Brain microvascular endothelial cell (primary cell): ENCODE data around the gene FNBP1.

Source experiments
- DNase-seq: peaks from one replicate; pipeline ENCODE4 v3.0.0-alpha.2; 2020
- H3K27ac ChIP-seq: fragments of 250-450 bp; sonication (Bioruptor Pico); 2 replicates; pipeline ENCODE4 v1.5.1; 2020; ENCODE audit warnings: mild to moderate bottlenecking, moderate library complexity
- H3K27me3 ChIP-seq: fragments of 250-450 bp; sonication (Bioruptor Pico); replicated peaks from 2 replicates; pipeline ENCODE4 v1.5.1; 2020; ENCODE audit warnings: mild to moderate bottlenecking
- H3K36me3 ChIP-seq: fragments of 250-450 bp; sonication (Bioruptor Pico); replicated peaks from 2 replicates; pipeline ENCODE4 v1.5.1; 2020; ENCODE audit warnings: mild to moderate bottlenecking
- H3K4me3 ChIP-seq: 2 replicates; pipeline ENCODE4 v1.5.1; 2011; ENCODE audit warnings: low read depth, mild to moderate bottlenecking, control low read depth, low read length, moderate library complexity
- in situ Hi-C: cut with HindIII; loops from 2 replicates; pipeline ENCODE4 v1.10.0; 2017; ENCODE audit warnings: low sequenced_read_pairs, low pct_ligation_motif_present
- TF ChIP-seq, protein P1 (sequence below): IDR thresholded peaks from 2 replicates; pipeline ENCODE4 v1.5.1; 2011; ENCODE audit warnings: low read depth, mild to moderate bottlenecking, moderate library complexity, low read length, control low read depth, inconsistent platforms; ENCODE audit errors: missing control alignments

The FNBP1 gene

DNA sequence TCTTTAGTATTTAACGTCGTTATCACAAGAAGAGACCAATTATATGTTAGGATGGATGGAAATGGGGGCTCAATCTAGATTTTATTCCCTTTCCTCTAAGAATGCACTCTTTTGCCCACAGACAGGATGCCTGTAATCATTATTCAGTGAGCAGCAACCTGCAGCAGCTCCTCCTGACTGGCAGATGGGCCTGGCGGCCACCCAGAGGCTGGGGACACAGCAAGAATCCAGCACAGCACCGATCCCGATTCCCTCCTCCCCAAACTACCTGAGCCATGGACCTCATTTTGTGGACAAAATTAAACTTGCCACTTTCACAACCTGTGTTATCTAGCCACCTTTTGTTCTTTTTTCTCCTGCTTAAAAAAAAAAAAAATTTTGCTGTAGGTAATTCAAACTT, 106.8 kb downstream of the FNBP1 start:
- no peak overlapping the region for H3K27ac ChIP-seq
- no peaks in the 10 kb centered on the region for H3K27me3 ChIP-seq
- no peaks in the 10 kb centered on the region for H3K36me3 ChIP-seq
- no peak for DNase-seq
- H3K4me3 ChIP-seq: no peak overlapping the region
- TF ChIP-seq, protein P1, sequence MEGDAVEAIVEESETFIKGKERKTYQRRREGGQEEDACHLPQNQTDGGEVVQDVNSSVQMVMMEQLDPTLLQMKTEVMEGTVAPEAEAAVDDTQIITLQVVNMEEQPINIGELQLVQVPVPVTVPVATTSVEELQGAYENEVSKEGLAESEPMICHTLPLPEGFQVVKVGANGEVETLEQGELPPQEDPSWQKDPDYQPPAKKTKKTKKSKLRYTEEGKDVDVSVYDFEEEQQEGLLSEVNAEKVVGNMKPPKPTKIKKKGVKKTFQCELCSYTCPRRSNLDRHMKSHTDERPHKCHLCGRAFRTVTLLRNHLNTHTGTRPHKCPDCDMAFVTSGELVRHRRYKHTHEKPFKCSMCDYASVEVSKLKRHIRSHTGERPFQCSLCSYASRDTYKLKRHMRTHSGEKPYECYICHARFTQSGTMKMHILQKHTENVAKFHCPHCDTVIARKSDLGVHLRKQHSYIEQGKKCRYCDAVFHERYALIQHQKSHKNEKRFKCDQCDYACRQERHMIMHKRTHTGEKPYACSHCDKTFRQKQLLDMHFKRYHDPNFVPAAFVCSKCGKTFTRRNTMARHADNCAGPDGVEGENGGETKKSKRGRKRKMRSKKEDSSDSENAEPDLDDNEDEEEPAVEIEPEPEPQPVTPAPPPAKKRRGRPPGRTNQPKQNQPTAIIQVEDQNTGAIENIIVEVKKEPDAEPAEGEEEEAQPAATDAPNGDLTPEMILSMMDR: no peak
- in situ Hi-C loops: no loop called here

DNA sequence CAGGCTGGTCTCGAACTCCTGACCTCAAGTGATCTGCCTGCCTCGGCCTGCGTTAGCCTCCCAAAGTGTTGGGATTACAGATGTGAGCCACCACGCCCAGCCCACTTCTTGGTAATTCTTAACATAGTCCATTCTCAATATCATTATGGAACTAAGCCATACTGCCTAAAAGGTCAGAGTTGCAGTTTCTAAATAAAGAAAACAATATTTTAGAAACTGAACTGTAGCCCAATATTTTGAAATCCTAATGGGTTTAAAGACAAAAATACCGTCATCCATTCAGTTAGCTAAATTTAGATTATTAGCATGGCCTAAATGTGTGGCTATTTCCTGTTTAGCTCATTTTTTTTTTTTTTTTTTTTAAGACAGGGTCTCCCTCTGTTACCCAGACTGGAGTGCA, 108.2 kb downstream of the FNBP1 start:
- Histone ChIP-seq H3K27ac (no peak overlapping the region), H3K36me3 (no peaks in the 10 kb centered on the region), H3K27me3 (no peaks in the 10 kb centered on the region), H3K4me3 (no peak overlapping the region)
- TF ChIP-seq, protein P1: no peak
- DNase-seq: no peak
- in situ Hi-C loops: no loop called here

DNA sequence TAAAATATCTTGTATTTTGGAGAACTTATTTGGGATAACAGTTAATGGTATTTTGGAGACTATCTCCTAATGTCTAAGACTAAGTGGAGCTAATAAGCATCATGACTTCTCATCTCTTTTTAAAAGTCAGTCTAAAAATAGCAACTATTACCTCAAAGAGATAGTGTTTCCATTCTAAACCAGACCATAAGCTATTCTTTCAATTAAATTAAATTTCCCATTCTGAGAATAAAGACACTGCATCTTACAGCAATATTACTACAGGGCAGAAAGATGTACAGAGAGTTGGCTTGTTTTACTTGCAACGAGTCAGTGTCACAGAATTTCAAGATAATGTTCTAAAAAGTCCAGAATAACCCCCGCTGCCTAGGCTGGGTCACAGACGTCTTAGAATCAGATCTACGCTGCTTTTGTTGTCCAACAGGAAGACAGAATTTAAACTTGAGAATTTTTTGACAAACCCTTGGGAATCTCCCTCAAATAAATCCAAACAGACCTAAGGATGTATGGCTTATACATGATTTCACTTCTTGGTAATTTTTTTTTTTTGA, 108.9 kb downstream of the FNBP1 start:
- no peak for DNase-seq
- TF ChIP-seq, protein P1: no peak
- in situ Hi-C loops: no loop called here
- H3K27ac ChIP-seq: no peak overlapping the region
- no peak overlapping the region for H3K4me3 ChIP-seq
- H3K36me3 ChIP-seq: no peaks in the 10 kb centered on the region
- H3K27me3 ChIP-seq: no peaks in the 10 kb centered on the region

DNA sequence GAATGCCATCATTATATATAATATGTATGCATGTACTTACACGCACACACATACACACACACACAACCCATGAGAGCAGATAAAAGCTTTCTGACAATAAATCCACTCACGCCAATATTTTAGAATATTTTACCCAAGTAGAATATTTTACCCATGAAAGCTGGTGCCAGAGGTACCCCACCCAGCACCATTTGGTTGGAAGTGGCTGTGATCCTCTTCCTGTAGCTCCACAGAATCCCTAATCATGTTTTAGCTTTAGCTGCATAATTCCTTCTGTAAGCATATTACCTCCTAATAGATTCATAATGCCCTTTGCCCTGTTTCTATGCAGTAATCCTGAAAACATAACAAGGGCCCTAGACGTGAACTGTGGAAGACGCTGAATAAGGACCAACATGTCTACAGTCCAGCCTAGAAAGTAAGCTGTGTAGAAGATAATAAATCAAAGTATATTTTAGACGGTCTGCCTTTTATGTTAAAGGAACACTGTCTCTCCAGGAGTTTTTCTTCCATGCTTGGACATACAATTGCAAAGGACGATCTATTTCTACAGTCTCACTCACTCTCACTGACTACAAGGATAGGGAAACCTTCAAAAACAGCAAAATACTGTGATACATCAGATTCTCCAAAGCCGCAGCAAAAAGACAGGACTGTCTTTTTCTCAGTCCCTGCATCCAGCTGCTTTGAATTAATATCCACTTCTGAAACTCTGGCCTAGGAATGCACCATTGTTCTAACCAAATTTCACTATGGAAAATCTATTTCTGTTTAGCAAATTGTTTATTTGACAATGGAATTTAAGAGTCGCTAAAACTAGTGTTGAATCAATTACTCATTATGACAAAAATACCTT, 109.6 kb downstream of the FNBP1 start:
- Histone ChIP-seq H3K27ac (no peak overlapping the region), H3K4me3 (no peak overlapping the region)
- in situ Hi-C loops: no loop called here

DNA sequence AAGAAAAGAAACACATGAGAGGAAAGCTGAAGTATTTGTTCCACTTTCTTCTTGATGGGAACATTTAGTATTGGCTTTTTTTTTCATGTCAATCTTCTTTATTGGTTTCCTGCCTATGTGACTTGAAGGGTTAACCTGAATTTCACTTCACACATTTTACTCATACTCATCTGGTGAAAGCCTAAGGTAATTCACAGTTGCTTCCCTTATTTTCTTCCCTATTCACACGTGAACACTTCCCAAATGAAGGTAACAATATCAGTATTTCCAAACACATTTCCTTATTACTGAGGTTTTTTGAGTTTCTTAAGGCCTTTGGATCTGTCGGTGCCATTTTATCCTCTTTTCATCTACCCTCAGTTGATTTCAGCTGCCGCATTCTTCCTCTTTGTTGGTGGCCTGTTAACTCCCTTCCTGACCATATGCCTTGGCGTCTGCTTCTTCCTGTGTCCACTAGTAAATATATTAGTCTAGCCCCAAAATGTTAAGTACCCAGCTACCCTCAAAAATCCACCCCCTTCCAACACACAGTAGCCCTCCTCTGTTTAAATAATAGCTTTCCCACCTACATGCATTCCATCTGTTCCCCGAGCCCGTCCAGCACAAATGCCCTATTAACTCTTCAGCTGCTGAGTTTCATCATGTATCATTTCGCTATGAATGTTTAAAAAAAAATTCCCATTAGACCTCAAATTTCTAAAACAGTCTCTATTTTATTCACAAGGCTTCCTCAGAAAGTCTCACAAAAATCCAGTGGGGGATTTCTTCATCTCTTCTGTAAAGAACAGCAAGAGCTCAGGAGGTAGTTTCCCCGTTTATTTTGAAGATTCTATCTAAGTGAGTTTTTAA, 110.5 kb downstream of the FNBP1 start:
- no peak for DNase-seq
- H3K27me3 ChIP-seq: no peaks in the 10 kb centered on the region
- H3K4me3 ChIP-seq: no peak overlapping the region
- in situ Hi-C loops: no loop called here
- no peaks in the 10 kb centered on the region for H3K36me3 ChIP-seq
- H3K27ac ChIP-seq: no peak overlapping the region
- TF ChIP-seq, protein P1: no peak

More for the DNA sequence above, 109.6 kb downstream of the FNBP1 start:
- DNase-seq: no peak
- no peaks in the 10 kb centered on the region for H3K27me3 ChIP-seq
- H3K36me3 ChIP-seq: no peaks in the 10 kb centered on the region
- TF ChIP-seq, protein P1: no peak
